ENCODE data around the gene SLAMF9.

- TF ChIP-seq EZH2 (optimal IDR thresholded peaks at IDR 0.05; ENCODE audit: low read depth, low read length) (no peak), CTCF (IDR thresholded peaks at IDR 0.05; ENCODE audit: low read length) (no peak)
These were observed 7.6 kb upstream of the SLAMF9 start for GRCh38 chr1:159961636-159962035.

Data from MM.1S (cell line).